Keratinocyte (primary cell): Measurements from ENCODE around the gene GCSAM. TPM values are rescaled to one million over a fixed set of nuclear protein-coding genes. Genes with fewer than 3 reads are reported as not detected.
A peak's percentile ranks its signal among the peaks of the same experiment; 100 is the strongest.

Source experiments
- DNase-seq: peaks from one replicate; pipeline ENCODE4 v3.0.0-alpha.2; 2011; ENCODE audit warnings: low read depth, missing footprints, low spot score
- FAIRE-seq: peaks from 2 replicates; lab custom pipeline; 2011; peaks lifted over from hg19 to GRCh38; lab: Jason Lieb, UNC
- H2AFZ ChIP-seq: 2 replicates; pipeline ENCODE4 v1.6.0; 2012; ENCODE audit warnings: low read length, control low read depth, inconsistent platforms; ENCODE audit not compliant: control insufficient read depth
- H3K27ac ChIP-seq: 2 replicates; pipeline ENCODE4 v1.5.1; 2011; ENCODE audit warnings: low read length; ENCODE audit not compliant: control insufficient read depth, insufficient read depth
- H3K27me3 ChIP-seq: 3 replicates; pipeline ENCODE4 v1.6.0; 2011; ENCODE audit warnings: low read length; ENCODE audit not compliant: control insufficient read depth, insufficient read depth; ENCODE audit errors: extremely low read depth
- H3K36me3 ChIP-seq, 2 experiments: 2 replicates in 1 of 2; 3 replicates in 1 of 2; pipeline ENCODE4 v1.5.1; 2011; ENCODE audit warnings: low read length in 2 of 2, mild to moderate bottlenecking in 1 of 2; ENCODE audit not compliant: control insufficient read depth in 2 of 2, insufficient read depth in 2 of 2; ENCODE audit errors: extremely low read depth in 1 of 2
- H3K4me1 ChIP-seq: 3 replicates; pipeline ENCODE4 v1.5.1; 2011; ENCODE audit warnings: low read length; ENCODE audit not compliant: control insufficient read depth, insufficient read depth; ENCODE audit errors: extremely low read depth
- H3K4me2 ChIP-seq: 3 replicates; pipeline ENCODE4 v1.6.0; 2011; ENCODE audit warnings: low read depth, low read length; ENCODE audit not compliant: control insufficient read depth, insufficient read depth; ENCODE audit errors: extremely low read depth
- H3K4me3 ChIP-seq, 3 experiments: fragments of 200-600 bp in 1 of 3; sonication (generic) in 1 of 3; 2 replicates in 2 of 3; 3 replicates in 1 of 3; pipeline ENCODE4 v1.5.1; 2011 to 2016; ENCODE audit warnings: low read length in 3 of 3, mild to moderate bottlenecking in 3 of 3, control low read depth in 2 of 3, inconsistent platforms in 1 of 3, low read depth in 1 of 3, mixed read lengths in 1 of 3, mixed run types in 1 of 3, moderate library complexity in 1 of 3; ENCODE audit not compliant: control insufficient read depth in 2 of 3, insufficient read depth in 2 of 3; ENCODE audit errors: extremely low read depth in 1 of 3
- H3K79me2 ChIP-seq: 2 replicates; pipeline ENCODE4 v1.6.0; 2012; ENCODE audit warnings: low read length; ENCODE audit not compliant: control insufficient read depth, insufficient read depth
- H3K9ac ChIP-seq: 3 replicates; pipeline ENCODE4 v1.6.0; 2011; ENCODE audit warnings: low read length; ENCODE audit not compliant: control insufficient read depth, insufficient read depth; ENCODE audit errors: extremely low read depth
- H3K9me1 ChIP-seq: 3 replicates; pipeline ENCODE4 v1.6.0; 2011; ENCODE audit warnings: low read length; ENCODE audit not compliant: control insufficient read depth, insufficient read depth; ENCODE audit errors: extremely low read depth
- H3K9me3 ChIP-seq: 2 replicates; pipeline ENCODE4 v1.5.1; 2012; ENCODE audit warnings: low read depth, low read length; ENCODE audit not compliant: control insufficient read depth
- H4K20me1 ChIP-seq: 3 replicates; pipeline ENCODE4 v1.6.0; 2011; ENCODE audit warnings: low read length; ENCODE audit not compliant: control insufficient read depth, insufficient read depth; ENCODE audit errors: extremely low read depth
- EZH2 ChIP-seq: IDR thresholded peaks from one replicate; pipeline ENCODE4 v1.6.1; 2012; ENCODE audit warnings: inconsistent platforms, mild to moderate bottlenecking, low read length, moderate library complexity
- dilution Hi-C: fragments of 300-500 bp; cut with MboI; formaldehyde crosslinking; loops from one replicate; pipeline ENCODE4 v1.7.0; 2020; ENCODE audit warnings: low sequenced_read_pairs; ENCODE audit not compliant: extremely low pct_ligation_motif_present
- polyA plus RNA-seq, 5 experiments: library from polyadenylated mRNA; depleted of rRNA in 3 of 5; stranded (reverse) in 3 of 5; stranded (forward) in 1 of 5; unstranded in 1 of 5; fragments of >200 nt; gene quantifications; 1 replicate in 1 of 5; 2 replicates in 3 of 5; 3 replicates in 1 of 5; pipeline versions ENCODE4 v1.2.1 to v1.2.3, GENCODE V29; 2011 to 2012; ENCODE audit warnings: missing spikeins in 2 of 5, low read depth in 1 of 5, low replicate concordance in 1 of 5
- TF ChIP-seq, protein P1 (sequence below), 3 experiments: IDR thresholded peaks in 1 of 3; conservative IDR thresholded peaks in 1 of 3; optimal IDR thresholded peaks in 1 of 3; 2 replicates in 2 of 3; 3 replicates in 1 of 3; pipeline versions ENCODE3 to v1.5.1; 2011; ENCODE audit warnings: low read length in 3 of 3, mild to moderate bottlenecking in 3 of 3, moderate library complexity in 2 of 3, control low read depth in 1 of 3, inconsistent platforms in 1 of 3; ENCODE audit not compliant: insufficient read depth in 2 of 3; ENCODE audit errors: extremely low read depth in 1 of 3

Gene GCSAM
- polyA plus RNA-seq, 1 donor (not counting 4 experiments of a cell fraction or from before 2014, with no cell fraction given): 2.9 TPM

DNA sequence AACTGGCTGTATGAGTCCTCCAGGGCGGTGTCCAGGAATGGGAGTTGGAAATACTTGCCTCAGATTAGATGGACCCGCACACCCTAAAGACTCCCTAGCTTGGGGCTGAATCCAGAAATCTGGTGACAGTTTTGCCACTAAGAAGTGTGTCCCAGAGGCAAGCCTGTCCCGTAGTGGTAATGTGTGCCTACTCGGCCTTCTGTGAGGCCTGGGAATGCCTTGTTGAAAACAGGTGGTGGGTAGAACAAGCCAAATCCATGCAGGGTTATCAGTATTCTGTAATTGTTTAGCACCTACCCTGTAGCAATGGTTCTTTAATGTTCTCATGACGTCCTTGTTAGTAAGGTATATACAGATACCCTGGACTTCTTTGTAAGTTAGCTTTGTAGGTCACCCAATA lies 45.3 kb downstream of the GCSAM start:
- Histone ChIP-seq H3K4me1 (peaks cover 28% of the 10 kb centered on the region), H3K9me3 (no peaks in the 10 kb centered on the region), H3K4me2 (peak overlapping the region; percentile 78), H3K9ac (peak overlapping the region; percentile 97), H3K27me3 (no peaks in the 10 kb centered on the region), H3K4me3 (peak overlapping the region; percentile 75 to 88 (median 84)), H3K27ac (peak overlapping the region; percentile 97), H3K9me1 (peaks cover 5% of the 10 kb centered on the region), H3K79me2 (peaks cover 54% of the 10 kb centered on the region), H3K36me3 (peaks cover 3 to 7% of the 10 kb centered on the region in 2 experiments), H4K20me1 (peaks cover 7% of the 10 kb centered on the region), H2AFZ (no peak overlapping the region)
- DNase-seq: no peak
- FAIRE-seq: peak; percentile 61
- TF ChIP-seq EZH2: no peak
- TF ChIP-seq, protein P1, sequence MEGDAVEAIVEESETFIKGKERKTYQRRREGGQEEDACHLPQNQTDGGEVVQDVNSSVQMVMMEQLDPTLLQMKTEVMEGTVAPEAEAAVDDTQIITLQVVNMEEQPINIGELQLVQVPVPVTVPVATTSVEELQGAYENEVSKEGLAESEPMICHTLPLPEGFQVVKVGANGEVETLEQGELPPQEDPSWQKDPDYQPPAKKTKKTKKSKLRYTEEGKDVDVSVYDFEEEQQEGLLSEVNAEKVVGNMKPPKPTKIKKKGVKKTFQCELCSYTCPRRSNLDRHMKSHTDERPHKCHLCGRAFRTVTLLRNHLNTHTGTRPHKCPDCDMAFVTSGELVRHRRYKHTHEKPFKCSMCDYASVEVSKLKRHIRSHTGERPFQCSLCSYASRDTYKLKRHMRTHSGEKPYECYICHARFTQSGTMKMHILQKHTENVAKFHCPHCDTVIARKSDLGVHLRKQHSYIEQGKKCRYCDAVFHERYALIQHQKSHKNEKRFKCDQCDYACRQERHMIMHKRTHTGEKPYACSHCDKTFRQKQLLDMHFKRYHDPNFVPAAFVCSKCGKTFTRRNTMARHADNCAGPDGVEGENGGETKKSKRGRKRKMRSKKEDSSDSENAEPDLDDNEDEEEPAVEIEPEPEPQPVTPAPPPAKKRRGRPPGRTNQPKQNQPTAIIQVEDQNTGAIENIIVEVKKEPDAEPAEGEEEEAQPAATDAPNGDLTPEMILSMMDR (optimal IDR thresholded peaks at IDR 0.05 in 1 of 3, IDR thresholded peaks at IDR 0.05 in 1 of 3, conservative IDR thresholded peaks at IDR 0.05 in 1 of 3; ENCODE audit: extremely low read depth in 1 of 3, insufficient read depth in 2 of 3, low read length in 3 of 3): no peak
- dilution Hi-C loops: no loop called here

DNA sequence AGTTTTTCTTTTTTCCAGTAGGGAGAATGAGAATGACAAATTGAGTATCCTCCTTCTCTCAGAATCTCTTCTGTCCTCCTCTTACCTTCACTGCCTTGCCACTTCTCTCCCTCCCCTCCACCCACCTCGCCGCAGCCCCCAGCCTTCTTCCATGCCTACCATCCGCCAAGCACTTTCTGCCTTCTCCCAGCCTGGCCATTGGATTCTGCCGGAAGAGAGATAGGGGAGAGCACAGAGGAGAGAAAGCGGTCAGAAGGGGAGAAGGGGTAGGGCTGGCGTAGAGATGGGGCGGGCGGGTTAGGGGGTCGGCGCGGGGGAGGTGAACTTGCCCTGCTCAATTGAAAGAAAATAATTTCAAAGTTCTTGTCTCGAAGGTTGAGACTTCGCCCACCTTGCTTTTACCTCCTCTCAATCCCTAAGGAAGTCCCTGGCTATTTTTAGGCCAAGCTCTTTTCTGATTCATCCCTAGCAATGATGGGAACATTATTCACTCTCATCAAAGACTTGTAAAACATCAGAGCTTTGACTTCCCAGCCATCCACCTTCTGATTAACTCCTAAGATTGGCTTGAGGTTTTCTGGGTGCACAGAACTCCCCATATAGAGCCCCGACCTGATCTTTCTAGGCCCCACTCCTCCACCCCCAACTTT lies 46.0 kb downstream of the GCSAM start:
- Histone ChIP-seq H3K9me1 (peaks cover 5% of the 10 kb centered on the region), H3K4me1 (peaks cover 23% of the 10 kb centered on the region), H3K4me2 (peak overlapping the region; percentile 78), H3K27ac (peak overlapping the region; percentile 97), H3K4me3 (peak overlapping the region; percentile 75 to 88 (median 84)), H3K9me3 (no peaks in the 10 kb centered on the region), H3K27me3 (no peaks in the 10 kb centered on the region), H2AFZ (peak overlapping the region; percentile 48), H4K20me1 (peaks cover 7% of the 10 kb centered on the region), H3K79me2 (peaks cover 48% of the 10 kb centered on the region), H3K36me3 (peaks cover 3 to 7% of the 10 kb centered on the region in 2 experiments), H3K9ac (peak overlapping the region; percentile 97)
- TF ChIP-seq, protein P1 (optimal IDR thresholded peaks at IDR 0.05 in 1 of 3, IDR thresholded peaks at IDR 0.05 in 1 of 3, conservative IDR thresholded peaks at IDR 0.05 in 1 of 3; ENCODE audit: extremely low read depth in 1 of 3, insufficient read depth in 2 of 3, low read length in 3 of 3): no peak
- no peak for TF ChIP-seq EZH2
- dilution Hi-C loops: no loop called here
- peak; percentile 86 for FAIRE-seq
- no peak for DNase-seq
